ENCODE data around the gene KIAA0825. TPM values are rescaled to one million over a fixed set of nuclear protein-coding genes. Genes with fewer than 3 reads are reported as not detected.

The KIAA0825 gene
- total RNA-seq, 2 experiments from 2014 or later = 0.19 to 0.32 TPM

DNA sequence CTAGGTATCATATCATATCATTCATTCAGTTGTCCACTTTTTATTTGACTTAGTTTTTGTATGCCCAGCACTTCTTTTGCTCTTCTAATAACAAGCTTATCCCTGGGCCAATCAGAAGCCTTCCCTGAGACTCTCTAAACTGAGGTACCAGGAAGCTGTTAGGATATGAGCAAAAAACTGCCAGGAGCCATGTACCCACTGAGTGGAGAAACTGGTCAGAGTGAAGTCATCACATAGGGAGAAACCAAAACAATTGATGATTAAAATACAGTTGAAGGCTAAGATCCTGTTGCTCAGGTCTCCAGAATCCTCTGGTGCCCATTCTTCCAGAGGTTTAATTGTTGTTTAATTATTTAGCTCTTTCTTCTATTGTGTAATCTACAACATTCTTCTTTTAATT is 120.2 kb downstream of the KIAA0825 start:
- no peaks in the 10 kb centered on the region for H3K4me1 ChIP-seq (ENCODE audit: insufficient read depth, low read length, poor library complexity, severe bottlenecking)
- H3K9me2 ChIP-seq (ENCODE audit: insufficient read depth, low read length) = no peaks in the 10 kb centered on the region
- H2AFZ ChIP-seq (ENCODE audit: low read length) = no peak overlapping the region
- intact Hi-C loops (cut with micrococcal nuclease; ENCODE audit: unreplicated experiment) = no loop called here
- H3K4me3 ChIP-seq (ENCODE audit: low read depth, low read length, poor library complexity, severe bottlenecking) = no peak overlapping the region
- no peaks in the 10 kb centered on the region for H3K79me2 ChIP-seq (ENCODE audit: insufficient read depth, low read depth, low read length)
- H4K20me1 ChIP-seq (ENCODE audit: insufficient read depth, low read length) = no peaks in the 10 kb centered on the region
- TF ChIP-seq, protein P1, sequence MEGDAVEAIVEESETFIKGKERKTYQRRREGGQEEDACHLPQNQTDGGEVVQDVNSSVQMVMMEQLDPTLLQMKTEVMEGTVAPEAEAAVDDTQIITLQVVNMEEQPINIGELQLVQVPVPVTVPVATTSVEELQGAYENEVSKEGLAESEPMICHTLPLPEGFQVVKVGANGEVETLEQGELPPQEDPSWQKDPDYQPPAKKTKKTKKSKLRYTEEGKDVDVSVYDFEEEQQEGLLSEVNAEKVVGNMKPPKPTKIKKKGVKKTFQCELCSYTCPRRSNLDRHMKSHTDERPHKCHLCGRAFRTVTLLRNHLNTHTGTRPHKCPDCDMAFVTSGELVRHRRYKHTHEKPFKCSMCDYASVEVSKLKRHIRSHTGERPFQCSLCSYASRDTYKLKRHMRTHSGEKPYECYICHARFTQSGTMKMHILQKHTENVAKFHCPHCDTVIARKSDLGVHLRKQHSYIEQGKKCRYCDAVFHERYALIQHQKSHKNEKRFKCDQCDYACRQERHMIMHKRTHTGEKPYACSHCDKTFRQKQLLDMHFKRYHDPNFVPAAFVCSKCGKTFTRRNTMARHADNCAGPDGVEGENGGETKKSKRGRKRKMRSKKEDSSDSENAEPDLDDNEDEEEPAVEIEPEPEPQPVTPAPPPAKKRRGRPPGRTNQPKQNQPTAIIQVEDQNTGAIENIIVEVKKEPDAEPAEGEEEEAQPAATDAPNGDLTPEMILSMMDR (conservative IDR thresholded peaks at IDR 0.05; ENCODE audit: low read length) = no peak
- no peak for TF ChIP-seq EZH2phosphoT487 (IDR thresholded peaks at IDR 0.05; ENCODE audit: borderline replicate concordance, low read depth, low read length)
- BruUV-seq (replicated peaks) = no TSS peak
- H3K27ac ChIP-seq (ENCODE audit: low read depth, low read length, poor library complexity, severe bottlenecking) = no peak overlapping the region
- CTCF ChIA-PET (ENCODE audit: unreplicated experiment) = no interaction called here
- H3K36me3 ChIP-seq (ENCODE audit: insufficient read depth, low read length) = no peaks in the 10 kb centered on the region
- no peak overlapping the region for H3K4me2 ChIP-seq (ENCODE audit: low read length)
- POLR2A ChIA-PET = interaction anchor here (0.7 kb wide), 1 partner anchor 98 kb away, joined by 3 read pairs; no protein-coding TSS in a partner anchor
- DNase-seq (ENCODE audit: low spot score) = no peak
- no peaks in the 10 kb centered on the region for H3K9me3 ChIP-seq (ENCODE audit: low read length)

GRCh38 chr5:94485067-94485466 is 133.3 kb downstream of the KIAA0825 start:
- BruUV-seq (replicated peaks) = no TSS peak
- no peak overlapping the region for H2AFZ ChIP-seq (ENCODE audit: low read length)

GRCh38 chr5:94481059-94481458 is 137.3 kb downstream of the KIAA0825 start:
- CTCF ChIA-PET (ENCODE audit: unreplicated experiment) = no interaction called here
- H2AFZ ChIP-seq (ENCODE audit: low read length) = no peak overlapping the region

More at GRCh38 chr5:94485067-94485466, 133.3 kb downstream of the KIAA0825 start:
- Histone ChIP-seq H3K4me3 (ENCODE audit: low read depth, low read length, poor library complexity, severe bottlenecking) (no peak overlapping the region), H3K4me2 (ENCODE audit: low read length) (no peak overlapping the region), H3K27ac (ENCODE audit: low read depth, low read length, poor library complexity, severe bottlenecking) (no peak overlapping the region), H3K9me2 (ENCODE audit: insufficient read depth, low read length) (no peaks in the 10 kb centered on the region), H3K36me3 (ENCODE audit: insufficient read depth, low read length) (no peaks in the 10 kb centered on the region), H3K79me2 (ENCODE audit: insufficient read depth, low read depth, low read length) (no peaks in the 10 kb centered on the region), H4K20me1 (ENCODE audit: insufficient read depth, low read length) (no peaks in the 10 kb centered on the region), H3K9me3 (ENCODE audit: low read length) (no peaks in the 10 kb centered on the region), H3K4me1 (ENCODE audit: insufficient read depth, low read length, poor library complexity, severe bottlenecking) (no peaks in the 10 kb centered on the region)
- DNase-seq (ENCODE audit: low spot score) = no peak
- ChIA-PET CTCF (ENCODE audit: unreplicated experiment) (no interaction called here), POLR2A (no interaction called here)
- TF ChIP-seq, protein P1 (conservative IDR thresholded peaks at IDR 0.05; ENCODE audit: low read length) = no peak
- TF ChIP-seq EZH2phosphoT487 (IDR thresholded peaks at IDR 0.05; ENCODE audit: borderline replicate concordance, low read depth, low read length) = no peak
- intact Hi-C loops (cut with micrococcal nuclease; ENCODE audit: unreplicated experiment) = no loop called here

More at GRCh38 chr5:94481059-94481458, 137.3 kb downstream of the KIAA0825 start:
- POLR2A ChIA-PET = interaction anchor here (0.6 to 1.0 kb wide), 2 partner anchors 12 to 840 kb away, joined by 3 to 4 read pairs; no protein-coding TSS in a partner anchor
- Histone ChIP-seq H3K4me3 (ENCODE audit: low read depth, low read length, poor library complexity, severe bottlenecking) (no peak overlapping the region), H3K4me2 (ENCODE audit: low read length) (no peak overlapping the region), H3K9me2 (ENCODE audit: insufficient read depth, low read length) (no peaks in the 10 kb centered on the region), H3K9me3 (ENCODE audit: low read length) (no peaks in the 10 kb centered on the region), H3K36me3 (ENCODE audit: insufficient read depth, low read length) (no peaks in the 10 kb centered on the region), H3K4me1 (ENCODE audit: insufficient read depth, low read length, poor library complexity, severe bottlenecking) (no peaks in the 10 kb centered on the region), H3K27ac (ENCODE audit: low read depth, low read length, poor library complexity, severe bottlenecking) (no peak overlapping the region), H4K20me1 (ENCODE audit: insufficient read depth, low read length) (no peaks in the 10 kb centered on the region), H3K79me2 (ENCODE audit: insufficient read depth, low read depth, low read length) (no peaks in the 10 kb centered on the region)
- no TSS peak for BruUV-seq (replicated peaks)
- no peak for DNase-seq (ENCODE audit: low spot score)
- intact Hi-C loops (cut with micrococcal nuclease; ENCODE audit: unreplicated experiment) = no loop called here
- TF ChIP-seq, protein P1 (conservative IDR thresholded peaks at IDR 0.05; ENCODE audit: low read length) = no peak
